Panc1 (cell line): ENCODE measurements around the gene CST4. TPM values are rescaled to one million over a fixed set of nuclear protein-coding genes. Genes with fewer than 3 reads are reported as not detected.
"Not testable (repeated sequence)": the region's sequence is repeated elsewhere in the genome, so short reads cannot be mapped to it uniquely, and the experiment has no call there.

Experiments
- ATAC-seq: fragments of 200-7000 bp; cut with Tn5 transposase; 2 replicates; pipeline ENCODE4 v1.9.1; 2020; ENCODE audit warnings: mild to moderate bottlenecking, moderate library complexity
- BruUV-seq: library from RNA; stranded (reverse); fragments of 400-500 nt; replicated peaks from 2 replicates; lab custom pipeline; 2021; lab: Mats Ljungman, UMichigan
- CTCF ChIA-PET: fragments of 300-600 bp; sonication (Branson Sonifier 250); formaldehyde crosslinking; loops from one replicate; lab custom pipeline; 2022; ENCODE audit warnings: antibody characterized with exemption; lab: Charles Lee
- POLR2A ChIA-PET: fragments of 300-600 bp; sonication (Branson Sonifier 250); formaldehyde crosslinking; loops from one replicate; lab custom pipeline; 2022; ENCODE audit warnings: antibody characterized with exemption; lab: Charles Lee
- DNase-seq: peaks from one replicate; pipeline ENCODE4 v3.0.0-alpha.2; 2010; ENCODE audit warnings: low read depth, low spot score
- H3K27ac ChIP-seq: 2 replicates; pipeline ENCODE4 v1.5.1; 2011; ENCODE audit warnings: mild to moderate bottlenecking, low read length, inconsistent platforms
- H3K27me3 ChIP-seq: fragments of 200-500 bp; sonication (Bioruptor generic); 2 replicates; pipeline ENCODE4 v1.6.0; 2014; ENCODE audit warnings: low read length, inconsistent platforms; ENCODE audit not compliant: control insufficient read depth, insufficient read depth
- H3K36me3 ChIP-seq: fragments of 200-500 bp; sonication (Bioruptor generic); 2 replicates; pipeline ENCODE4 v1.5.1; 2014; ENCODE audit warnings: inconsistent platforms, mild to moderate bottlenecking, low read length, moderate library complexity; ENCODE audit not compliant: control insufficient read depth, insufficient read depth
- H3K4me1 ChIP-seq: 2 replicates; pipeline ENCODE4 v1.5.1; 2011; ENCODE audit warnings: inconsistent platforms, mild to moderate bottlenecking, low read length, moderate library complexity; ENCODE audit not compliant: control insufficient read depth, insufficient read depth
- H3K4me3 ChIP-seq, 2 experiments: 2 replicates each; pipeline ENCODE4 v1.5.1; 2011 to 2012; ENCODE audit warnings: low read depth in 2 of 2, low read length in 2 of 2, mild to moderate bottlenecking in 2 of 2, inconsistent platforms in 1 of 2, moderate library complexity in 1 of 2
- H3K9me3 ChIP-seq: fragments of 200-500 bp; sonication (Bioruptor generic); 2 replicates; pipeline ENCODE4 v1.5.1; 2014; ENCODE audit warnings: low read depth, mild to moderate bottlenecking, inconsistent platforms, low read length, moderate library complexity; ENCODE audit not compliant: control insufficient read depth, insufficient read depth
- CTCF ChIP-seq: fragments of 450-650 bp; IDR thresholded peaks from 2 replicates; pipeline ENCODE4 v1.5.1; 2017; ENCODE audit warnings: mild to moderate bottlenecking
- POLR2AphosphoS5 ChIP-seq: IDR thresholded peaks from 2 replicates; pipeline ENCODE4 v1.6.1; 2012; ENCODE audit warnings: mild to moderate bottlenecking, low read depth, low read length, moderate library complexity
- SIN3A ChIP-seq: IDR thresholded peaks from 2 replicates; pipeline ENCODE4 v1.6.1; 2012; ENCODE audit warnings: low read depth, mild to moderate bottlenecking, low read length, moderate library complexity, borderline replicate concordance; ENCODE audit not compliant: insufficient read depth
- TCF7L2 ChIP-seq: IDR thresholded peaks from 2 replicates; pipeline ENCODE4 v1.6.1; 2011; ENCODE audit warnings: mild to moderate bottlenecking, low read depth, low read length, inconsistent platforms
- in situ Hi-C: cut with HindIII; loops from 2 replicates; pipeline ENCODE4 v1.10.0; 2016; ENCODE audit warnings: low sequenced_read_pairs, low pct_unique_long_range_greater_than_20kb
- intact Hi-C: fragments of 100-400 bp; cut with micrococcal nuclease; formaldehyde crosslinking; loops from one replicate; pipeline ENCODE4 v1.10.0; 2022; ENCODE audit not compliant: unreplicated experiment
- total RNA-seq: library from RNA; stranded (reverse); gene quantifications from one replicate; pipeline ENCODE4 v1.2.1, GENCODE V29; 2021; ENCODE audit not compliant: unreplicated experiment
- TF ChIP-seq, protein P1 (sequence below), 2 experiments: IDR thresholded peaks; 2 replicates each; pipeline ENCODE4 v1.6.1; 2011 to 2012; ENCODE audit warnings: low read depth in 2 of 2, control low read depth in 1 of 2, low read length in 1 of 2, mild to moderate bottlenecking in 1 of 2, moderate library complexity in 1 of 2; ENCODE audit not compliant: insufficient read depth in 1 of 2

Gene CST4
- total RNA-seq, 1 experiment from 2014 or later, result not detected

GRCh38 chr20:23666189-23666588 lies 22.6 kb downstream of the CST4 start:
- intact Hi-C loops, result loop anchor here (5.0 kb wide), 1 partner anchor 331 kb away; no protein-coding TSS in a partner anchor
- no peak for ATAC-seq
- BruUV-seq, result no TSS peak

GRCh38 chr20:23664954-23665353 lies 23.9 kb downstream of the CST4 start:
- Histone ChIP-seq H3K4me3 (no peak overlapping the region), H3K9me3 (no peaks in the 10 kb centered on the region), H3K4me1 (no peaks in the 10 kb centered on the region), H3K27me3 (no peaks in the 10 kb centered on the region), H3K27ac (no peak overlapping the region), H3K36me3 (no peaks in the 10 kb centered on the region)
- CTCF ChIA-PET, result interaction anchor here (0.6 kb wide), 1 partner anchor 1352 kb away, joined by 12 read pairs; no protein-coding TSS in a partner anchor
- intact Hi-C loops (loop anchor here (5.0 kb wide), 1 partner anchor 332 kb away; no protein-coding TSS in a partner anchor), in situ Hi-C loops (no loop called here)
- POLR2A ChIA-PET, result no interaction called here
- no peak for DNase-seq
- TF ChIP-seq SIN3A (no peak), CTCF (no peak), TCF7L2 (no peak), POLR2AphosphoS5 (no peak)
- TF ChIP-seq, protein P1, sequence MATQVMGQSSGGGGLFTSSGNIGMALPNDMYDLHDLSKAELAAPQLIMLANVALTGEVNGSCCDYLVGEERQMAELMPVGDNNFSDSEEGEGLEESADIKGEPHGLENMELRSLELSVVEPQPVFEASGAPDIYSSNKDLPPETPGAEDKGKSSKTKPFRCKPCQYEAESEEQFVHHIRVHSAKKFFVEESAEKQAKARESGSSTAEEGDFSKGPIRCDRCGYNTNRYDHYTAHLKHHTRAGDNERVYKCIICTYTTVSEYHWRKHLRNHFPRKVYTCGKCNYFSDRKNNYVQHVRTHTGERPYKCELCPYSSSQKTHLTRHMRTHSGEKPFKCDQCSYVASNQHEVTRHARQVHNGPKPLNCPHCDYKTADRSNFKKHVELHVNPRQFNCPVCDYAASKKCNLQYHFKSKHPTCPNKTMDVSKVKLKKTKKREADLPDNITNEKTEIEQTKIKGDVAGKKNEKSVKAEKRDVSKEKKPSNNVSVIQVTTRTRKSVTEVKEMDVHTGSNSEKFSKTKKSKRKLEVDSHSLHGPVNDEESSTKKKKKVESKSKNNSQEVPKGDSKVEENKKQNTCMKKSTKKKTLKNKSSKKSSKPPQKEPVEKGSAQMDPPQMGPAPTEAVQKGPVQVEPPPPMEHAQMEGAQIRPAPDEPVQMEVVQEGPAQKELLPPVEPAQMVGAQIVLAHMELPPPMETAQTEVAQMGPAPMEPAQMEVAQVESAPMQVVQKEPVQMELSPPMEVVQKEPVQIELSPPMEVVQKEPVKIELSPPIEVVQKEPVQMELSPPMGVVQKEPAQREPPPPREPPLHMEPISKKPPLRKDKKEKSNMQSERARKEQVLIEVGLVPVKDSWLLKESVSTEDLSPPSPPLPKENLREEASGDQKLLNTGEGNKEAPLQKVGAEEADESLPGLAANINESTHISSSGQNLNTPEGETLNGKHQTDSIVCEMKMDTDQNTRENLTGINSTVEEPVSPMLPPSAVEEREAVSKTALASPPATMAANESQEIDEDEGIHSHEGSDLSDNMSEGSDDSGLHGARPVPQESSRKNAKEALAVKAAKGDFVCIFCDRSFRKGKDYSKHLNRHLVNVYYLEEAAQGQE (IDR thresholded peaks at IDR 0.05; ENCODE audit: insufficient read depth in 1 of 2, low read depth in 2 of 2, low read length in 1 of 2), result no peak
- BruUV-seq, result no TSS peak
- no peak for ATAC-seq

More at GRCh38 chr20:23666189-23666588, 22.6 kb downstream of the CST4 start:
- no peaks in the 10 kb centered on the region for H3K4me1 ChIP-seq
- no peak overlapping the region for H3K4me3 ChIP-seq
- no peaks in the 10 kb centered on the region for H3K9me3 ChIP-seq
- in situ Hi-C loops, result no loop called here
- 0 out of 2 replicates have a peak, but pooled peaks have one; percentile 3 for TF ChIP-seq CTCF
- no peak for TF ChIP-seq SIN3A
- no peak for TF ChIP-seq POLR2AphosphoS5
- no peak for DNase-seq
- H3K36me3 ChIP-seq, result no peaks in the 10 kb centered on the region
- POLR2A ChIA-PET, result no interaction called here
- CTCF ChIA-PET, result no interaction called here
- no peaks in the 10 kb centered on the region for H3K27me3 ChIP-seq
- no peak overlapping the region for H3K27ac ChIP-seq

DNA sequence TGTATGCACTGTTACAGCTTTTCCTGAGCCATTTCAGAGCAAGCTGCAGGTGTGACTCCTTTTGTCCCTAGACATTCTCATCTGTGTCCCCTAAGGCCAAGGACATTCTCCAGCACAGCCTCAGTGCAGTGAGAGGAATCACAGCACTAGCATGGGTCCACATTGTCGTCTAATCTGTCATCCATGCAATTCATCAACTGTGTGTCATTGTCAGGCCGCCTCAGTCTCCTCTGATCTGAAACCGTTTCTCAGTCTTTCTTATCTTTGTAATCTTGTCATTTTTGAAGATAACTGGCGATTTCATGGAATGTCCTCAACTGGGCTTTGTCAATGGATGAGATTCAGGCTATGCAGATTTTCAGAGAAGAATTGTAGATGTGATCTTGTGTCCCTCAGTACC lies 24.8 kb downstream of the CST4 start:
- H3K27ac ChIP-seq, DNase-seq, H3K4me3 ChIP-seq, H3K36me3 ChIP-seq, POLR2A ChIA-PET, H3K4me1 ChIP-seq, intact Hi-C loops, BruUV-seq, H3K9me3 ChIP-seq, CTCF ChIA-PET, ATAC-seq, H3K27me3 ChIP-seq, in situ Hi-C loops: not testable (repeated sequence)
